ENCODE measurements around the gene KTN1.

KTN1 gene

GRCh38 chr14:55722054-55722453 lies 142.0 kb downstream of the KTN1 start:
- no peak for DNase-seq

GRCh38 chr14:55724736-55725135 lies 144.7 kb downstream of the KTN1 start:
- DNase-seq: no peak

GRCh38 chr14:55730592-55731310 lies 150.7 kb downstream of the KTN1 start:
- no peak for DNase-seq

GRCh38 chr14:55731311-55731872 lies 151.4 kb downstream of the KTN1 start:
- no peak for DNase-seq

- no peak for DNase-seq
These were observed 152.0 kb downstream of the KTN1 start for GRCh38 chr14:55731881-55732498.

- no peak for DNase-seq
These were observed 153.6 kb downstream of the KTN1 start for GRCh38 chr14:55733599-55733998.

Data from left hindlimb (tissue), 1 donor.